A549 treated with Mapracorat at 1 μM for 4 hours (cell line): ENCODE data around the gene CHEK1. TPM values are rescaled to one million over a fixed set of nuclear protein-coding genes. Genes with fewer than 3 reads are reported as not detected.

Experiments
- total RNA-seq: library from RNA; stranded (reverse); fragments of 200-300 nt; extraction: Qiagen RNA extraction; gene quantifications from 5 replicates; pipeline ENCODE4 v1.2.3, GENCODE V29; 2022

The CHEK1 gene
- total RNA-seq: 27.5 to 34.0 TPM (median 31.4 TPM) in 5 replicates

DNA sequence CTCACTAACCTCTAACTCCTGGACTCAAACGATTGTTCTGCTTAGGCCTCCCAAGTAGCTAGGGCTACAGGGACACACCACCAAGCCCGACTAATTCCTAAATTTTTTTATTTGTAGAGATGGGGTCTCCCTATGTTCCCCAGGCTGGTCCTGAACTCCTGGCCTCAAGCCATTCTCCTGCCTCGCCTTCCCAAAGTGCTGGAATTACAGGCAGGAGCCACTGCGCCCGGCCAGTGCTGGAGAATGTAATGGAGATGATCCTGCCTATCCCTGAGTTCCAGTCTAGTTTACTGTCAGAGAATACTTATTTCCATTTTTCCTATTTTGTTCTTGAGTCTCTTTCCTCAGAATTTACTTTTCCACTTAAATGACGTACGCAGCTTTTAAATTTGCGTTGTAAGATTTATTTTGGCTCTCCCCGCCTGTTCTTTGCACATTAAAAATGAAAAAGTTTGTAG lies at the start of gene CHEK1:
Gene CHEK1, plus strand, starts transcription at position 408 of the 458 bp plus-strand sequence. CDS start 1,606 bp downstream, outside the sequence.

GRCh38 chr11:125592305-125593113 lies 32.5 kb upstream of the CHEK1 start, which contains the start of gene STT3A:
Gene STT3A (plus strand): TSS chr11:125592852. CDS start chr11:125595916, 3,064 bp downstream.

GRCh38 chr11:125680747-125681146 lies 55.8 kb downstream of the CHEK1 start, which contains the start of gene ACRV1:
Gene ACRV1 (minus strand): TSS chr11:125680847. CDS start chr11:125680780, 67 bp downstream.

Other genes starting within 250 kb of the CHEK1 start
- 0.45 to 1.1 TPM (median 0.70 TPM) in 5 replicates for gene FEZ1, start 128.9 kb upstream of the CHEK1 start, total RNA-seq
- 99.7 to 109 TPM (median 105 TPM) in 5 replicates for gene EI24, start 55.7 kb upstream of the CHEK1 start, total RNA-seq
- gene STT3A, start 32.3 kb upstream of the CHEK1 start, total RNA-seq: 89.0 to 96.1 TPM (median 92.0 TPM) in 5 replicates
- gene ACRV1, start 55.7 kb downstream of the CHEK1 start, total RNA-seq: 0.17 TPM in 1 of 5 replicates, not detected in the others
- gene PATE1, start 121.1 kb downstream of the CHEK1 start, total RNA-seq: not detected in 5 replicates
- gene PATE2, start 153.7 kb downstream of the CHEK1 start, total RNA-seq: not detected in 5 replicates
- gene PATE3, start 163.0 kb downstream of the CHEK1 start, total RNA-seq: not detected in 5 replicates
- not detected in 5 replicates for gene PATE4, start 208.2 kb downstream of the CHEK1 start, total RNA-seq